ENCODE data around the gene ZNF804A.

DNA sequence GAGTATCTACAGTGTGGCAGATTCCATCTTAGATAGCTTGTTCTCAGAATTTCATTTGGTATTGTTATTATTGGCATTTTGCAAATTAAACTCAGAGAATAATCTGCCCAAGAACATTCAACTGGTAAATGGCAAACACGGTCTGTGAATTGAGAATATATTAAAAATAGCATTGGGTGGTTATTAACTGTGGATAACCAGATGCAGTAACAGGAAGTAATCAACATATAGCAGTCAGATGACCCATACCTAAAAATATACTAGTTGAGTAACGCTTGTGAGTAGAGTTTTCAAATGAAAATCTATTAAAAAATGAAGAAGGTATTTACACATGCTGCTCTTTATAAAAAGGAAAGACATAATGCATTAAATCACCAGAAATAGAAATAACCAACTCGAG lies 129.5 kb downstream of the ZNF804A start:
- TF ChIP-seq, protein P1, sequence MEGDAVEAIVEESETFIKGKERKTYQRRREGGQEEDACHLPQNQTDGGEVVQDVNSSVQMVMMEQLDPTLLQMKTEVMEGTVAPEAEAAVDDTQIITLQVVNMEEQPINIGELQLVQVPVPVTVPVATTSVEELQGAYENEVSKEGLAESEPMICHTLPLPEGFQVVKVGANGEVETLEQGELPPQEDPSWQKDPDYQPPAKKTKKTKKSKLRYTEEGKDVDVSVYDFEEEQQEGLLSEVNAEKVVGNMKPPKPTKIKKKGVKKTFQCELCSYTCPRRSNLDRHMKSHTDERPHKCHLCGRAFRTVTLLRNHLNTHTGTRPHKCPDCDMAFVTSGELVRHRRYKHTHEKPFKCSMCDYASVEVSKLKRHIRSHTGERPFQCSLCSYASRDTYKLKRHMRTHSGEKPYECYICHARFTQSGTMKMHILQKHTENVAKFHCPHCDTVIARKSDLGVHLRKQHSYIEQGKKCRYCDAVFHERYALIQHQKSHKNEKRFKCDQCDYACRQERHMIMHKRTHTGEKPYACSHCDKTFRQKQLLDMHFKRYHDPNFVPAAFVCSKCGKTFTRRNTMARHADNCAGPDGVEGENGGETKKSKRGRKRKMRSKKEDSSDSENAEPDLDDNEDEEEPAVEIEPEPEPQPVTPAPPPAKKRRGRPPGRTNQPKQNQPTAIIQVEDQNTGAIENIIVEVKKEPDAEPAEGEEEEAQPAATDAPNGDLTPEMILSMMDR (IDR thresholded peaks at IDR 0.05): no peak
- TF ChIP-seq POLR2A (IDR thresholded peaks at IDR 0.05): no peak

Measured in esophagus squamous epithelium (tissue), 4 donors.